ENCODE measurements around the gene CCR5.

DNA sequence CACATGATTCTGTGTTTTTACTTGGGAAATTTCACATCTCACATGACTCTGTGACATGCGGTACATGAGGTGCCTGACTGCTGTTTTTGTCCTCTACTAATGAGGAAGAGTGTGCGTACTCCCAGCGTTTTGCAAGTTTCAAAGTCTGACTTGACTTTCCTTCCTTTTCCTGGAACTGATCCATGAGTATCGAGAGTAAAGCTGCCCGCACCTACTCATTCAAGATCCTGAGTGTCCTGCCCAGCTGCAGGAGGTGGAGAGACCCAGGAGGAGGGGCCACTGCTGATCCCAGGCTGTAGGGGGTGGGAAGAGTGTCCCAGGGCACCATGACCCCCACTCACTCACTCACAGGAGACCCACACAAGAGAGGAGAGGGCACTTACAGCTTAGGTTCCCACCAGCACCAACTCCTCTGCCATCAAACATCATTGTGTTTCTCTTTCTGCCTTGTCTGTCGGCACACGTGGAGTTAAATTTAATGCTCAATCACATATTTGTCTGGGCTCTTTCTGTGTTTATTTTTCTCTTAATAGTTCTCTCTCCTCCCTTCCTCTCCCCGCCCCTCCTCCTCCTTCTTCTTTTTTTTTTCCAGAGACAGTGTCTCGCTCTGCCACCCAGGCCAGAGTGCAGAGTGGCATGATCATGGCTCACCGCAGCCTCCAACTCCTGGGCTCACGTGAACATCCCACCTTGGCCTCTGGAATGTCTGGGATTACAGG, 34.7 kb downstream of the CCR5 start:
- no peak for TF ChIP-seq CTCF (IDR thresholded peaks at IDR 0.05)
- no peak for TF ChIP-seq POLR2AphosphoS5 (IDR thresholded peaks at IDR 0.05)
